ENCODE measurements around the gene ADARB1.

ADARB1 gene

DNA sequence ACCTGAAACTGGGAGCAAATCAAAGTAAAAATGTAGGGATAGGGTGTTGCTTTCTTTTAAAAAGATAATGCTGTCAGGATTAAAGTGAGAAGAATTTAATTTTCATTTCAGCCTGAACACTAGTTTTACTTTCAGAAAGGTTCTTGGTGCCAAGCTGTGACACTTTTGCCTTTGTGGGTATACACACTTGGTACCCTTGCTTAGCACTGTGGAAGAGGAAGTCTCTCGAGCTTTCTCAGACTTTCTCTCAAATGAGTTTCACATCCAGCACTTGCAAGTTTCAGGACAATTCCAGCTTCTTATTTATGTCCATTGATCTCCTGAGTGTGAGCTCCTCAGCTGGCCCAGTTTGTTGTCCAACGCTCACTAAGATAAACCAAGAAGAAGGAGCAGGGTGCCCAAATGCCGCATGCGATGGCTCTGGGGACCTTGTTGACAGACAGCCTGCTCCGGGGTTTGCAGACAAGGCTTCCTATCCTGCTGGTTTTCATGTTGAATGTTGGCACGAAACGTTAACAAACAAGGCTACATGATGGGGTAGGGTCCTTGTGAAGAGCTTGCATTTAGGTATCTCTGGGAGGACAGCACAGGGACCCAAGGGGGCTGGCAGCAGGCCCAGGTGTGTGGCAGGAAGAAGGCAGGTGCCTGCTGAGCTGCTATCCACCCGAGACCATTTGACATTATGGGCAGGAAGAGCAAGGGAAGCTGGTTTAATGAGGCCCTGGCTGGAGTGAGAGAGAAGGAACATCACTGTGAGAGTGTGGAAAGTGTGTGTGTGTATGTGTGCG lies 133.7 kb downstream of the ADARB1 start:
- peak; percentile 7 for DNase-seq (ENCODE audit: low spot score)

DNA sequence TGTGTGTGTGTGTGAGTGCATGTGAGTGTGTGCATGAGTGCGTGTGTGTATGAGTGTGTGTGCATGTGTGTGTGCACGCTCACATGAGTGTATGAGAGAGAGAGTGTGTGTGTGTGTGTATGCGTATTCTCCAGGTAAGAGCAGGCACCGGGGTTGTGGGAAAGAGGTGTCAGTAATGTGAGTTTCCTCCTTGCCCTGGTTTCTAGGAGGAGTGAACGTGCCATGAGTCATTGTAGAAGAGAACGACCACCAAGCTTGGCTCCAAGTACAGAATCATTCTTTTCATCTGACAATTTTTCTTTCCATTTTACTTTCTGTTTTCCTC lies 134.2 kb downstream of the ADARB1 start:
- DNase-seq (ENCODE audit: low spot score): peak; percentile 44

DNA sequence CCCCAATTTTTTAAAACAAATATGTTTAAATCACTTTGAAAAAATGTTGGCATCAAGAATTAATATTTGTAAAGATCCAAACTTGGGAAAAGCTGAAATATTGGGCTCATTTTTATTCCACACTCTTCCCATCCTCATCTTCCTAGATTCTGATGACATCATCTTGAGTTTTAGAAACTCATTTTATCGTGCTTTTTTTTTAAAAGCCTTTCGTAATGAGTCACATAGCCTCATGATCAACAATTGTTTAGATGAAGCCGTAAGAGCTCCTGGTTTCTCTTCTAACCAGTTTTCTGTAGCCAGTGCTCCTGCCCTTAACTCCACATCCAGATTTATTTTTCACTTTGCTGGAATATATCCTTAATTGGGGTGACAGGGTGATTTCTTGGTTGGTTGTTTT lies 134.7 kb downstream of the ADARB1 start:
- DNase-seq (ENCODE audit: low spot score): no peak

DNA sequence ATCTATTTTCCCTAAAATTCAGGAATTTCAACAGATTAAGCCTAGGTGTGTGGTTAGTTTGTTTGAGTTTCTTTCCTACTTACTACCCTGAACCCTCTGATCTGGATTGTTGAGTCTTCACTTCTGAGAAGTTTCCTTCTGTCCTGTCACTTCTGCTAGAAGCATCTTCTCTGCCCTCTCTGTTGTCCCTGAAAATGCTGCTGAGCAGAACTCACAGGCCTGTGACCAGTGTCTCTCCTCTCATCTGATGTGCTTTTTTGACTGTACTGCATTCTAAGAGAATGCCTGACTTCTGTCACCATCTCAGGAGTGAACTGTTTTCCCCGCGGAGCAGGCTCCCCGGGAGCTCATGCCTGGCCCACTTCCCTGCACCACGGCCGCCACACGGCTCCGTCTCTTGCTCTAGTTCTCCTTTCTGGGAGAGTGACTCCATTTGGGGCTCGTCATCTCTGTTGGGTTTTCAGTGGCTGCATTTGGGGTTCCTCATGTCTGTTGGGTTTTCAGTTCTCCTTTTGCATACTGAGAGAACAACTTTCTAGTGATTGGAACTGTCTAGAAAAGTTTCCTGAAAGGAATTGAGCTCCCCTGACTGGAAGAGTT lies 135.4 kb downstream of the ADARB1 start:
- DNase-seq (ENCODE audit: low spot score): no peak

DNA sequence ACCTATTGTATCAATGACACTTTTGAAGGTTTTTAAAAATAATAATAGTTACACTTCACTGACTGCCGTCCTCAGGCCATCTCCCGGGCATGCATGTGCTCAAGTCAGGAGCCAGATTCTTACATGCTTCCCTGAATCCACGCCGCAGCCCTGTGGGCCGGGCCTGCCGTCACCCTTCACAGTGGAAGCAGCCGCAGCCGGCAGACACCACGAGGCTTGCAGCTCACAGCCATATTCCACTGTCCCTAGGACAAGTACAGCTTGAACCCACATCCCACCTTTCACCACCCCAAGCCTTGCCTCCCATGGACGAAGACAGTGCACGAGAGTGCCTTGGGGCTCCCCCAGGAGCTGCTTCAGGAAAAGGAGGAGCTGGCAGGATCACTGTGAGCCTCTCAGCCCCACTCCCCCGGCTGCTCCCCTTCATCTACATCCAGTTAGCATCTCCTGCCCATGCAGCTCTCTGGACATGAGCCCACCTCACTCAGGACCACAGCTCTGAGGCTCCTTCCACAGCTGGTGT lies 136.1 kb downstream of the ADARB1 start:
- DNase-seq (ENCODE audit: low spot score): no peak

- no peak for DNase-seq (ENCODE audit: low spot score)
These were observed 137.3 kb downstream of the ADARB1 start for GRCh38 chr21:45211661-45212060.

GRCh38 chr21:45213392-45213791 lies 139.0 kb downstream of the ADARB1 start:
- no peak for DNase-seq (ENCODE audit: low spot score)

DNA sequence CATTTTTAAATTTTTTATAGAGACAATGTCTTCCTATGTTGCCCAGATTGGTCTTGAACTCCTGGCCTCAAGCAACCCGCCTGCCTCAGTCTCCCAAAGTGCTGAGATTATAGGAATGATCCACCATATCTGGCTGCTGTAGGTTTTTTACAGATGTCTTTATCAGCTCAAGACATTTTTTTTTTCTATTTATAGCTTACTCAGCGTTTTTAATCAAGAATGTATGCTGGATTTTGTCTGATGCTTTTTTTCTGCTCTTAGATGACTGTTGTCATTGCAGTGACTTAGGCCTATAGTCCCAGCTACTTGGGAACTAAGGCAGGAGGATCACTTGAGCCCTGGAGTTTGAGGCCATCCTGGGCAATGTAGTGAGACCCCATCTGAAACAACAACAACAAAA lies 140.8 kb downstream of the ADARB1 start:
- DNase-seq (ENCODE audit: low spot score): no peak

DNA sequence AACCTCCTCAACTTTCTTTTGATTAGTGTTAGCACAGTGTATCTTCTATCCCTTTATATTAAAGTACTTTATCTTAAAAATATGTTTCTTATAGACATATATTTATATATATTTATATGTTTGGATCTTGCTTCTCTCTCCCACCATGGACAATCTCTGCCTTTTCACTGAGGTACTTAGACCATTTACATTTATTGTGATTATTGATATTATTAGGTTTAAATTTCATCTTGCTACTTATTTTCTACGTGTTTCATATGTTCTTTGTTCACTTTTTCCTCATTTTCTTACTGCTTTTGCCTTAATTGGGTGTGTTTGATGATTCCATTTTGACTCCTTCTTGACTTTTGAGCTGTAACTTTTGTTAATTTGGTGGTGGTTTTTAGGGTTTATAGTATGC lies 142.6 kb downstream of the ADARB1 start:
- no peak for DNase-seq (ENCODE audit: low spot score)

DNA sequence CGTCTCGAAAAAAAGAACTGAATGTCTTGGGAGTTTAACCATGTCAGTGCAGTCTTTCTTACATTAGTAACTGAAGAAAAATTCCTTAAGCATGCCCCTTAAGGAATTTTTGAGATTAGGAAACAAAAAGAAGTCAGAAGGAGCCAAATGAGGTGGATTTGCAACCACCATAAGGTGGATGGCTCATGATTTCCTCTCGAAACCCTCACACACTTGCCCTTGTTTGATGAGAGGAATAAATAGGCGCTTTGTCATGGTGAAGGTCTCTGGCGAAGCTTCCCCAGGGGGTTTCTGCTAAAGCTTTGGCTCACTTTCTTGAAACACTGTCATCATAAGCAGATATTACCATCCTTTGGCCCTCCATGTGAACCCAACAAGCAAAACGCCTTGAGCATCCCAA lies 145.1 kb downstream of the ADARB1 start:
- DNase-seq (ENCODE audit: low spot score): no peak

DNA sequence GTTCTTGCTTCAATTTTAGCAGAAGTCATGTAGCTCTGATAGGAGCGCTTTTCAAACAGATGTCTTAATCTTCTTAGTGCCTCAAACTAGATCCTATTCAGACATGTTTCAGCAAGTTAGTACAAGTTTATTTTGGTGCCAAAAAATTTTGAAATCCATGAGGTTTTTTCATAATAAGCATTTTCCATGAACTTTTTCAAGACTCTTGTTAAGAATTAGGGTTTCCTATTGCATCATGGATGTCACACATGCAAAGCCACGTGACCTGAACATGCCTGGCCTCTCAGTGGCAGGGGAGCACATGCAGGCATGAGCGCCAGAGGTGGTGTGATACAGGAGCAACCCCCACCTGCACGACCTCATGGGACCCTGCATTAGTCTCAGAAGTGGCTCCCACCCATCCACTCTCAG lies 145.7 kb downstream of the ADARB1 start:
- DNase-seq (ENCODE audit: low spot score): no peak

- DNase-seq (ENCODE audit: low spot score): no peak
These were observed 146.5 kb downstream of the ADARB1 start for GRCh38 chr21:45220714-45221490.

- DNase-seq (ENCODE audit: low spot score): no peak
These were observed 147.6 kb downstream of the ADARB1 start for GRCh38 chr21:45222001-45222400.

- no peak for DNase-seq (ENCODE audit: low spot score)
These were observed 149.1 kb downstream of the ADARB1 start for GRCh38 chr21:45223236-45224185.

DNA sequence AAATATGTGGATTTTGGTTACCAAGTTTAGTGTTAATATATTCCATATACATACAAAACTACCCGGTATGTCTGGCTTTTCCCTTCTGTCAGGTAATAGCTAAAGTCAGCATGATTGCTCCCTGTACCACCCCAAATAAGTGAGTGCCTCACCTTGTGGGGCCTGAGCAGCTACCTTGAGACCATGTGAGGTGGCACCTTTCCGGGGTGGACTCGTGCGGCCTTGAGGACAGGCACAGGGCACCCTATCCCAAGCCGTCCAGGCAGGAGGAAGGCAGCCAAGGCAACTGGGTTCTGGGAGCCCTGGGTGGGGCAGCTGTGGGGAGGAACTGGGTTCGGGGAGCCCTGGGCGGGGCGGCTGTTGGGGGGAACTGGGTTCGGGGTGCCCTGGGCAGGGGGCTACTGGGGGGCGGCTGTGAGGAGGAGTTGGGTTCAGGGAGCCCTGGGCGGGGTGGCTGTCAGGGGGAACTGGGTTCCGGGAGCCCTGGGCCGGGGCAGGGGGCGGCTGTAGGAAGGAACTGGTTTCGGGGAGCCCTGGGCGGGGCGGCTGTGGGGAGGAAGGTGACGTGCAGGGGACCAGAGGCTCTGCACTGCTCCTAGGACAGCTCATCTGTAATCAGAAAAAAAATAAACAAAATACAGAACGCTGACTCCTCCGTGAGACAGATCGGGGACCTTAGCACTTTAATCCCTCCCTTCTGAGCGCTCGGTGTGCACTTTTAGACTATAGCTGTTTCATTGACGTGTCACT lies 150.0 kb downstream of the ADARB1 start:
- peak; percentile 82 for DNase-seq (ENCODE audit: low spot score)

DNA sequence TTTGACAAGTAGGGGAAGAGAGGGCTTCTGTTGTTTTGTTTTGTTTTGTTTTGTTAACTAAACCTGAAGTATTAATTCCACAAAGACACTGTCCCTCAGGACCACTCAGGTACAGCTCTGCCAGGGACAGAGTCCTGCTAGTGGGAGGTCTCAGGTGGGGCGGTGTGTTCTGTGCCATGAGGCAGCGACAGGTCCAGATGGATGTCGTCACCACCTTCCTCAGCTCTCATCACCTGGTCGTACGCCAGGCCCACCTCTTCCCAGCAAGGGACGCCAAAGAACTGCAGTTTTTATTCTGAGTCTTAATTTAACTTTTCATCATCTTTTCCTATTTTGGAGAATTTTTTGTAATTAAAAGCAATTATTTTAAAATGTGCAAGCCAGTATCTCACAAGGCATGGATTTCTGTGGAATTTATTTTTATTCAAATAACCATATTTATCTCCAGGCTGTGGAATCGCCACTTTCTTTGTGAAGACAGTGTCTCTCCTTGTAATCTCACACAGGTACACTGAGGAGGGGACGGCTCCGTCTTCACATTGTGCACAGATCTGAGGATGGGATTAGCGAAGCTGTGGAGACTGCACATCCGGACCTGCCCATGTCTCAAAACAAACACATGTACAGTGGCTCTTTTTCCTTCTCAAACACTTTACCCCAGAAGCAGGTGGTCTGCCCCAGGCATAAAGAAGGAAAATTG lies 150.8 kb downstream of the ADARB1 start:
- no peak for DNase-seq (ENCODE audit: low spot score)

DNA sequence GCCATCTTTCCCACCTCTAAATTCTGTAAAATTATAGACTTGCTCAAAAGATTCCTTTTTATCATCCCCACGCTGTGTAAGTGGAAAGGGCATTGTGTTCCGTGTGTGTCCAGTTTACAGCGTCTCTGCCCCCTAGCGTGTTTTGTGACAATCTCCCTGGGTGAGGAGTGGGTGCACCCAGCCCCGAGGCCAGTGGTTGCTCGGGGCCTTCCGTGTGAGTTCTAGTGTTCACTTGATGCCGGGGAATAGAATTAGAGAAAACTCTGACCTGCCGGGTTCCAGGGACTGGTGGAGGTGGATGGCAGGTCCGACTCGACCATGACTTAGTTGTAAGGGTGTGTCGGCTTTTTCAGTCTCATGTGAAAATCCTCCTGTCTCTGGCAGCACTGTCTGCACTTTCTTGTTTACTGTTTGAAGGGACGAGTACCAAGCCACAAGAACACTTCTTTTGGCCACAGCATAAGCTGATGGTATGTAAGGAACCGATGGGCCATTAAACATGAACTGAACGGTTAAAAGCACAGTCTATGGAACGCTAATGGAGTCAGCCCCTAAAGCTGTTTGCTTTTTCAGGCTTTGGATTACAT lies 151.5 kb downstream of the ADARB1 start:
- no peak for DNase-seq (ENCODE audit: low spot score)

DNA sequence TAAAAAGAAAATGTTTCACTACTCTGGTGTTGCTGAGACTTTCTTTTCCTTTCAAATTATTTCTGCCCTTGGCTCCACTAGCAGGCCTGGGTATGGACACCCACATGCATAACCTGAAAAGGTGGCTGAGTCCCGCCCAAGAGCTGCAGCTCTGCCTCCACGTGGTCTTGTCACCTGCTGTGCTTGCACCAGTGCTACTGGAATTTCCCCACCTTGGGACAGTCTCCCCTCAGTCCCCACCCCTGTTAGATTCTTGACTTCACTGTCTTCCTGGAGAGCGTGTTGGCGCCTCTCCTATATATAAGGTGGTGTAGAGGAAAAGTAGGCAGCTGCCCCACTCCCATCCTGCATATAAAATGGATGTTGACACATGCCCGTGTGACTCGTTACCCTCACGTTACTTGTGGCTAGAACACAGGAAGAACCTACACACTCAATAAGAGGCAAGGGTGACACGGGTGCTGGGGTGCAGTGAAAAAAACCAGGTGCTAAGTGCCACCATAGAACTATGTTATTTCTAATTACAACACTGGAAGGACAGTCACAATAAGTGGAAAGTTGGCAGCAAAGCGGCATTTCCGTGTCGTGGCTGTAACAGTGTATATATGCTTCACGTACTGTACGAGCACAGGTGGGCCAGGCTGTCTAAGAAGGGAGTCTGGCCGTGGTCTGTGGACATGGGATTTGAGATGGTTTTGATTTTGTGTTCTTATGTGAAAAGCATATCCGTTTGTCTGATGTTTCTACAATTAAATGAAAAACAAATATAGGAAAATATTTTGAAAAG lies 152.4 kb downstream of the ADARB1 start:
- peak; percentile 61 for DNase-seq (ENCODE audit: low spot score)

DNA sequence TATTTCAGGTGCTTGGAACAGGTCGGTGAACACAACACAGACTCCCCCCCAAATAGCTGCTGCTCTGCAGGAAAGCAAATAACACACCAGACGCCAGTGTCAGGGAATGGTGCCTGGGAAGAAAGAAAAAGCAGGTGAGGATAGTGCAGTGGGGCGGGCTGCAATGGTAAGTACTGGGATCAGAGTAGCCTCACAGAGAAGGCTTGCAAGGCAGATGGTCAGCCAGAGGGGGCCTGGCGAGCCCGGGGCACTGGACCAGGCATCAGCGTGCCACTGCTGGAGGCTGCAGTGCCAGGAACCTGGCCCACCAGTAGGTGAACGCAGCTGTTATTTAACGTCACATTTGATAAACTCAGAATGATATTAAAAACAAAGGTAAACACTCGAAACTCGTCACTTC lies 153.4 kb downstream of the ADARB1 start:
- no peak for DNase-seq (ENCODE audit: low spot score)
